Hepatocyte (in vitro differentiated cells): ENCODE measurements around the gene ADGRB3. TPM values are rescaled to one million over a fixed set of nuclear protein-coding genes. Genes with fewer than 3 reads are reported as not detected.
"Not testable (repeated sequence)": the region's sequence is repeated elsewhere in the genome, so short reads cannot be mapped to it uniquely, and the experiment has no call there.

Experiments
- DNase-seq: peaks from one replicate; pipeline ENCODE4 v3.0.0-alpha.2; 2016; ENCODE audit warnings: low spot score
- H2AFZ ChIP-seq: fragments of 200-600 bp; sonication (generic); 2 replicates; pipeline ENCODE4 v1.6.0; 2016; ENCODE audit warnings: antibody characterized with exemption, mild to moderate bottlenecking
- H3K27ac ChIP-seq: fragments of 200-600 bp; sonication (generic); 2 replicates; pipeline ENCODE4 v1.5.1; 2016; ENCODE audit warnings: mild to moderate bottlenecking
- H3K27me3 ChIP-seq: fragments of 200-600 bp; sonication (generic); 2 replicates; pipeline ENCODE4 v1.6.1; 2016
- H3K36me3 ChIP-seq: fragments of 200-600 bp; sonication (generic); replicated peaks from 2 replicates; pipeline ENCODE4 v1.5.1; 2016; ENCODE audit warnings: low read depth; ENCODE audit not compliant: insufficient read depth
- H3K4me1 ChIP-seq: fragments of 200-600 bp; sonication (generic); 2 replicates; pipeline ENCODE4 v1.5.1; 2016; ENCODE audit warnings: mild to moderate bottlenecking, moderate library complexity; ENCODE audit not compliant: insufficient read depth
- H3K4me2 ChIP-seq: fragments of 200-600 bp; sonication (generic); 2 replicates; pipeline ENCODE4 v1.6.0; 2016
- H3K4me3 ChIP-seq: fragments of 200-600 bp; sonication (generic); 2 replicates; pipeline ENCODE4 v1.5.1; 2016; ENCODE audit warnings: mild to moderate bottlenecking
- H3K79me2 ChIP-seq: fragments of 200-600 bp; sonication (generic); 2 replicates; pipeline ENCODE4 v1.6.0; 2017; ENCODE audit warnings: mild to moderate bottlenecking
- H3K9me2 ChIP-seq: fragments of 200-600 bp; sonication (generic); replicated peaks from 2 replicates; pipeline ENCODE4 v1.6.0; 2017; ENCODE audit warnings: mild to moderate bottlenecking; ENCODE audit not compliant: insufficient read depth
- H3K9me3 ChIP-seq: fragments of 200-600 bp; sonication (generic); 2 replicates; pipeline ENCODE4 v1.5.1; 2016; ENCODE audit warnings: low read depth, mild to moderate bottlenecking
- H4K20me1 ChIP-seq: fragments of 200-600 bp; sonication (generic); 2 replicates; pipeline ENCODE4 v1.6.0; 2016; ENCODE audit warnings: mild to moderate bottlenecking; ENCODE audit not compliant: insufficient read depth, poor library complexity, severe bottlenecking
- CTCF ChIP-seq: fragments of 200-600 bp; sonication (generic); IDR thresholded peaks from 2 replicates; pipeline ENCODE4 v1.5.1; 2016; ENCODE audit warnings: antibody characterized with exemption, mild to moderate bottlenecking; ENCODE audit not compliant: poor library complexity
- EZH2 ChIP-seq: fragments of 200-600 bp; sonication (generic); IDR thresholded peaks from 2 replicates; pipeline ENCODE4 v1.6.1; 2016; ENCODE audit warnings: antibody characterized with exemption, mild to moderate bottlenecking, borderline replicate concordance
- EZH2phosphoT487 ChIP-seq: fragments of 200-600 bp; sonication (generic); IDR thresholded peaks from one replicate; pipeline ENCODE4 v1.6.1; 2018; ENCODE audit warnings: antibody characterized with exemption, mild to moderate bottlenecking, low read depth, moderate library complexity; ENCODE audit not compliant: unreplicated experiment, severe bottlenecking
- WGBS: methylation state at CpG from one replicate; pipeline ENCODE4 v1.1.6; 2016; ENCODE audit warnings: low lambda C conversion rate; ENCODE audit errors: missing lambda C conversion rate; 5-methylcytosine and 5-hydroxymethylcytosine counted together
- polyA plus RNA-seq: library from polyadenylated mRNA; unstranded; fragments of >200 nt; fragmentation: Nextera tagmentation; extraction: Ambion mirVana; gene quantifications from 2 replicates; pipeline ENCODE4 v1.2.1, GENCODE V29; 2016
- total RNA-seq: library from RNA; depleted of rRNA; stranded (reverse); fragments of >200 nt; gene quantifications from 2 replicates; pipeline ENCODE4 v1.2.3, GENCODE V29; 2014

The ADGRB3 gene
- total and polyA plus RNA-seq, 2 experiments from 2014 or later: 0.17 to 2.2 TPM

- Histone ChIP-seq H3K27me3 (no peaks in the 10 kb centered on the region), H3K9me2 (no peaks in the 10 kb centered on the region), H3K27ac (no peak overlapping the region), H3K36me3 (no peaks in the 10 kb centered on the region), H3K9me3 (no peaks in the 10 kb centered on the region), H4K20me1 (no peaks in the 10 kb centered on the region), H3K4me3 (no peak overlapping the region), H3K4me1 (no peaks in the 10 kb centered on the region), H2AFZ (no peak overlapping the region), H3K4me2 (no peak overlapping the region), H3K79me2 (no peaks in the 10 kb centered on the region)
- no peak for TF ChIP-seq EZH2phosphoT487
- no peak for TF ChIP-seq EZH2
- no peak for TF ChIP-seq CTCF
- DNase-seq: no peak
- 81% methylated on average over 2 of the region's 2 CpGs for WGBS
Measured at GRCh38 chr6:68740828-68741500, 105.9 kb downstream of the ADGRB3 start.

DNA sequence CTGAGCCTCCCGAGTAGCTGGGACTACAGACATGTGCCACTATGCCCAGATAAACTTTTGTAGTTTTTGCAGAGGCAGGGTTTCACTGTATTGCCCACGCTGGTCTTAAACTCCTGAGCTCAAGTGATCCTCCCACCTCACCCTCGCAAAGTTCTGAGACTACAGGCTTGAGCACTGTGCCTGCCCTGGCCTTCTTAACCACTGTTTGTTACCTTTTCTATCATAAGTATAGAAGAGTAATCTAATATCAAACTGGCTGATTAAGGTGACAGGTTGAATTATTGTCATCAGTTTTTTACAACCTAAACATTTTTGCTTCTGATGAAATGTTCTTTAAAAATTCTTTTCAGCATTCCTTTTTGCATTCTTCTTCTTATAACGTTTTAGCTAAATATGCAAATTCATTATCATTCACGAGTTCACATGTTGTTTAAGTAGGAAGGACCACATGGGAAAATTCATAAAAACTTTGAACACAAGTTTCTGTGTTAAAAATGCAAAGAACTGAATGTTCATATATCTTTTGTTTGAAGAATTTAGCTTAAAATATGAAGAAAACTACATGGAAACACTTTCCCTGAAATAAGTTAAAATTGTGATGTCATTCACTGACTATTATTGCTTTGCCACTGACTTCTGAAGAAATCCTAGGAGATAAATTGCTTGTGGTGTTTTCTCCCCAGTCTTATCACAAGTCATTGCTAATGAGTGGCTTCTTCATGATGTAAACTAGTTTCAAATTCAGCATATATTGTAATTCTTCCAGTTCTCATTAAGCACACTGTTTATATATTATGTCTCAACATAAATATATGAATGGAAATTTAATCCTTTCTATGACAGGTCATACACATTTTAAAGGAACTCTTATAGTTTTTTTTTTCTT, 106.7 kb downstream of the ADGRB3 start:
- H3K4me2 ChIP-seq: no peak overlapping the region
- H2AFZ ChIP-seq: no peak overlapping the region
- DNase-seq: no peak
- H3K27me3 ChIP-seq: no peaks in the 10 kb centered on the region
- 85% methylated on average over 5 of the region's 5 CpGs for WGBS
- no peaks in the 10 kb centered on the region for H4K20me1 ChIP-seq
- H3K9me3 ChIP-seq: no peaks in the 10 kb centered on the region
- H3K27ac ChIP-seq: no peak overlapping the region
- H3K4me3 ChIP-seq: no peak overlapping the region
- TF ChIP-seq CTCF: no peak
- H3K9me2 ChIP-seq: no peaks in the 10 kb centered on the region
- H3K4me1 ChIP-seq: no peaks in the 10 kb centered on the region
- H3K36me3 ChIP-seq: no peaks in the 10 kb centered on the region
- H3K79me2 ChIP-seq: no peaks in the 10 kb centered on the region

GRCh38 chr6:68743099-68743498, 108.0 kb downstream of the ADGRB3 start:
- TF ChIP-seq CTCF (no peak), EZH2 (no peak), EZH2phosphoT487 (no peak)
- H2AFZ ChIP-seq: no peak overlapping the region
- H3K9me3 ChIP-seq: no peaks in the 10 kb centered on the region
- no peaks in the 10 kb centered on the region for H4K20me1 ChIP-seq
- no peak overlapping the region for H3K27ac ChIP-seq
- no peak overlapping the region for H3K4me2 ChIP-seq
- no peaks in the 10 kb centered on the region for H3K9me2 ChIP-seq
- H3K4me1 ChIP-seq: no peaks in the 10 kb centered on the region
- no peaks in the 10 kb centered on the region for H3K79me2 ChIP-seq
- H3K4me3 ChIP-seq: no peak overlapping the region
- no peaks in the 10 kb centered on the region for H3K27me3 ChIP-seq
- DNase-seq: no peak
- 83% methylated on average over 1 of the region's 1 CpG for WGBS
- H3K36me3 ChIP-seq: no peaks in the 10 kb centered on the region

- not testable (repeated sequence) for H3K4me3 ChIP-seq, H3K4me2 ChIP-seq, H4K20me1 ChIP-seq, H3K36me3 ChIP-seq, H3K9me2 ChIP-seq, H3K4me1 ChIP-seq, H3K79me2 ChIP-seq, DNase-seq, H3K27ac ChIP-seq, H3K27me3 ChIP-seq, H3K9me3 ChIP-seq, H2AFZ ChIP-seq
- 80% methylated on average over 1 of the region's 1 CpG for WGBS
Measured at GRCh38 chr6:68744376-68744775, 109.3 kb downstream of the ADGRB3 start.
